ENCODE results near the gene PFN2.
"Not testable (repeated sequence)": the region's sequence is repeated elsewhere in the genome, so short reads cannot be mapped to it uniquely, and the experiment has no call there.

The PFN2 gene

DNA sequence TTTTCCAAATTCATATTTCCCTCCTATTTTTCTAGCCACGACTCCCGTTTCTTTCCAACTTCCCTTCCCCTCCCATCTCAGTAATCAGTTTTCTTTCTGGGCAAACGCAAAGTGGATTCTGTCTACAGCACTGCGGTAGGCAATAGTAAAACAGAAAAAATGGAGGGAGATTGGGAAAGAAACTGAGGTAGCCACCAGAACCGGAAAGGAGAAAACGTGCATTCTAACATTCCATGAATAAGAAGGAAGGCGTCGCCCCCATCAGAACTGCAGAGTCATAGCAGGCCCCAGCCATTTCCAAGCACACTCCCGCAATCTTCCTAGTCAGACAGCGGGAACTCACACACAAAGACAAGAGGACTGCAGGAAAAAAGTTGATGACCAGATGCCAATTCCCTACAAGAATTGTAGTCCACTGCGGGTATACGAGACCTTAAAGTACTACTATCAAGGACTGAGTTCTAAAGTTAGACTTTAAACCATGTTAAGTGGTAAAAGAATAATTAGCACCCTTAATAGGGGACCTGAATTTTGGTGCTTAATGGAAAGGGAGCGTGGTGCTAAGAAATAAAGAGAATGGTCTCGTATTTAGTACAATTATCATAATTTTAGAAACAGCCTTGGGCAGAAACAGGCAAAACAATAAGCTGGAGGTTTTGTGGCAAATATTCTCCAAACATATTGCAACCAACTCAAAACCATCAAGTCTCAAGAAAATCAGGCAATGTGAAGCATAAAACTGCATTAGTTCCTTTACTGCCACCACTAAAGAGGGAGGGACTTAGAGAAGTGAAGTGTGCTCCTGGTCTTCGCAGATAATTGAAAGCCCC is 1.4 kb downstream of the PFN2 start:
- peak in 52 of 58 donors; percentile 2 to 78 (median 29) for DNase-seq

- no peak for DNase-seq
These were observed 2.5 kb downstream of the PFN2 start for GRCh38 chr3:149968216-149968615.

DNA sequence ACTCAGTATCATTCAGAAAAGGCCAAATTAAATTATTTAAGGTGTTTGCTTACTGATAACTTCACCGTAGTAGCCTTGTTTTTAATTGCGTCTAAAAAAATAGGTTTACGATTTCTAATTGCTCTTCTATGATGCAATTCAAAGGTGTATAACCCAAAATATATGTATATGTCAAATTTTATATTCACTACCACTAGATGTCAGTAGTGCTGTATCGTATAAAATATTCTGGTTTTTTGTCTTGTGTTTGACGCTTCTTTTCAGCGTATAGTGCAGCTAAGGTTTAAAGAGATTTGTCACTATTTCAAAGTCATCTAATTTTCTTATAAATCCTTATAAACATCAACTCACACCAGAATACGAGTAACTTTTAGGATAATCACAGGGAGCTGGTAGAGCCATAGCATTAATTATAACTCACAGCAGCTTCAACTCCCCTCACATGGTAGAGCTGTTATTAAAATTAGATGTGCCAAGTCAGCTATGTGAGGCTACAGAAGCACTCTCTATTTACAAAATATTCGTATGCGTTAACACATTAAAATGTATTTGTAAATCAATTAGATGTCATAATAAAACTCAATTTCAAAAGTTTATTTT is 3.5 kb downstream of the PFN2 start:
- DNase-seq: peak in 1 of 58 donors; percentile 3

DNA sequence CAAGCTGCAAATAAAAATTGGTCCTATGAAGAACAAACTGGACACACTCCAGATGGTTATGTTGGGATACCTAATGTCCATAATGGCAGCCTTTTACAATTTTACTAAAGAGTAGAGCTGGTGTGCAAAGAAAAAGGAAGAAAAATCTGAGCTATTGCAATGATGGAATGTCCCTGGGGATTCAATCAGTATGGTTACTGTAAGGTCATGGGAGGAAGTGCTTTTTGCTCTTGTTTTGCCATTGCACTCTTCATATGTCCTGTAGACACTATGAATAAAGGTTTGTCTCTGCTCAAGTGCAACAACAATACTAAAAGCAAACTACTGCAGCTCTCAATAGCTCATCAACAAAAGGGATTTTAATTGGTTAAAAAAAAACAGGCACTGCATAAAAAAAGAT is 5.4 kb downstream of the PFN2 start:
- no peak for DNase-seq

GRCh38 chr3:149964291-149964690 is 6.4 kb downstream of the PFN2 start:
- DNase-seq: peak in 9 of 58 donors; percentile 3 to 15 (median 5)

- no peak for DNase-seq
These were observed 7.2 kb downstream of the PFN2 start for GRCh38 chr3:149963485-149963884.

DNA sequence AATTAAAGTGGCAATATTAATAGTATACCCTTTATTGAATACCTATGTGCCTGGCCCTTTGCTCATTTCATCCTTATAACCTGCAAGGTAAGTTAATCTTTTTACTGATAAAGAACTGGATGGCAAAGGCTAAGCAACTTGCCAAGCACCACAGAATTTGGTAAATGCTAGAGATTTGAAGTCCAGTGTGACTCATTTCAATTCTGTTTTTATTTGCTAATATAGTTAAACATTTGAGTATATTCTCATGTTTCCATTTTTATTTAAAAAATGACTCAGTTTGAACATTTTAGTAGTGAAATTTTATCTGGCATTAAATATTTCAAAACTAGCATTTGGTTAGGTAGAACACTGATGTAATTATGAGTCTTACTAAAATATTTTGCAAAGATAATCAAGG is 11.3 kb downstream of the PFN2 start:
- DNase-seq: no peak

DNA sequence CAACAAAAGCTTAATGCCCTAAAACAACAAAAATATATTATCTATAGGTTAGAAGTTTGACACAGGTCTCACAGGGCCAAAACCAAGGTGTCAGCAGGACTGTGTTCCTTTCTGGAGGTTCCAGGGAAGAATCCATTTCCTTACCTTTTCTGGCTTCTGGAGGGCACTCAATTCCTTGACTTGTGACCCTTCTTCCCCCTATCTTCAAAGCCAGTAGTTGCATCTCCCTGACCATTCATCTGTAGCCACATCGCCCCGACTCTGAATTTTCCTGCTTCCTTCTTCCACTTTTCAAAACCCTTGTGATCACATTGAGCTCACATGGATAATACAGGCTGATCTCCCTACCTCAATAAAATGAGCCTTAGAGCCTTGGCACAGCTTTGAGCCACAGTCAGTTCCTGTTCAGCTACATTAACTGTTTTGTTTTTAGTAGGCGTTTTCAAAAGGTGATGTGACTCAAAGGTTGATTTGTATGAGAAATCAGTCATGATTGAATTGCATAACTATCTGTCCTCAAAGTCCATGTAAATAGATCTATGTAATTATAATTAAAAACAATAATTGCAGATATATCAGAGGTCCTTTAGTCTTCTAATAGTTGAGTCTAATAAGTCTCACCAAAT is 12.4 kb downstream of the PFN2 start:
- DNase-seq: no peak

DNA sequence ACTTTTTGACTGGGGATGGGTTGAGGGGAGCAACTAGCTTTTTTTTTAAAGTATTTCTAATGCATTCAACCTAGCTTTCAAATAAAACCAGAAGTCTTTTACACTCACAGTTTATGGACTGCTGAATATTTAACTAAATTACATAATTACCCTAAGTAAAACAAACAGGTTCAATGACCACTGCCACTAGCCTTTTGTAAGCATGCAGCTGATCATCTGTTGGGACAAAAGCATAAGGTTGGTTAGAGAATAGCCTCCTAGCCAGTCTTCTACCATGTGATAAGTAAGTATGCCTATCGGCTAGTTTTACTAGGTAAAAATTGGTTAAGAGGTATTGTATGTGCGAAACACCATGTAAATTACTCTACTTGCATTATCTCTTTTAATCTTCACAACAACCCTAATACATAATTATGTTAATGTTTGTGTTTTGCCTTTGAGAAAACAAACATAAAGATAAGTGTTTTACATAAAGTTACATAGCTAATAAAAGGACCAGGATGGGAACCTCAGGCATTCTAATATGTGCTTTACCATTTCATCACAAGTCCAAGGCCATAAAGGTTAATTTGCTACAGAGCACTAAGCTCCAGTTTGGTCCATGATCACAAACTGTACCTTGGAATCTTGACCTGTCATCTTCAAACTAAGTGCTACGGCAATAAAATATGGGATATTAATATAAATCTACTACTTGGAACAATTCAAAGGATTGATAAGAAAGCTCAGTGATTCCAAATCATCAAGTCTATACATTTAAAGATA is 13.2 kb downstream of the PFN2 start:
- DNase-seq: no peak

- peak in 2 of 58 donors; percentile 3 to 30 for DNase-seq
These were observed 15.2 kb downstream of the PFN2 start for GRCh38 chr3:149955449-149955848.

DNA sequence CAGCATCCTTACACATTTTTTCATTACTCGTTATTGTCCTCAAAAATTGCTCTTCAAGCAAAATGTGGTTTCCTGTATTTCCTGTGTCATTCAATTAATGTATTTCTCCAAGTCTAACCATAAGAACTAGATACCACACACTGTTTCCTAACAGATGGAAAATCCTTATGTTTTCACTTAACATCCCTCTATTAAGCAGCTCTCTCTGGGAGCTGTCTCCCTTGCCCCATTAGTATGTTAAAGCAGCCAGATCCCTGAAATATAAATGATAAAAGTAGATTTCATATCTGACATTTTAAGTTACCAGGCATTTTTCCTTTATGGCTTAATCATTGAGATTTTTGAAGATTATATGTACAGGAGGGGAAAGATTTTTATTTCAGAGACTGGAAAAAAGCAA is 15.9 kb downstream of the PFN2 start:
- DNase-seq: no peak

DNA sequence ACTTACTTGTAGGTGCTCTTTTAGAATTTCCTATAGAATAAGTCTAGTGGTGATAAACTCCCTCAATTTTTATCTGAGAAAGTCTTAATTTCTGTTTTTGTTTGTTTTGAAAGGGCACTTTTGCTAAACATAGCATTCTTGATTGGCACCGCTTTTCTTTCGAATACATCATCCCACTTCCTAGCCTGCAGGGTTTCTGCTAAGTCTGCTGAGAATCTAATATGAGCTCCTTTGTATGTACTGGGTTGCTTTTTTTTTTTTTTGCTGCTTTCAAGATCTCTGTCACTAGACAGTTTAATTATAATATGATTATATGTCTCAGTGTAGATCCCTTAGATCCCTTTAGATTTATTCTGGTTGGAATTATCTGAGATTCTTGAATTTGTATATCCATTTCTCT is 21.5 kb downstream of the PFN2 start:
- no peak for DNase-seq

- DNase-seq: no peak
These were observed 23.5 kb downstream of the PFN2 start for GRCh38 chr3:149947231-149947630.

DNA sequence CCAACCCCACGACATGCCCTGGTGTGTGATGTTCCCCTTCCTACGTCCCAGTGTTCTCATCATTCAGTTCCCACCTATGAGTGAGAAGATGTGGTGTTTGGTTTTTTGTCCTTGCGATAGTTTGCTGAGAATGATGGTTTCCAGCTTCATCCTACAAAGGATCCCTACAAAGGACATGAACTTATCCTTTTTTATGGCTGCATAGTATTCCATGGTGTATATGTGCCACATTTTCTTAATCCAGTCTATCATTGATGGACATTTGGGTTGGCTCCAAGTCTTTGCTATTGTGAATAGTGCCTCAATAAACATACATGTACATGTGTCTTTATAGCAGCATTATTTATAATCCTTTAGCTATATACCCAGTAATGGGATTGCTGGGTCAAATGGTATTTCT is 26.7 kb downstream of the PFN2 start:
- not testable (repeated sequence) for DNase-seq

DNA sequence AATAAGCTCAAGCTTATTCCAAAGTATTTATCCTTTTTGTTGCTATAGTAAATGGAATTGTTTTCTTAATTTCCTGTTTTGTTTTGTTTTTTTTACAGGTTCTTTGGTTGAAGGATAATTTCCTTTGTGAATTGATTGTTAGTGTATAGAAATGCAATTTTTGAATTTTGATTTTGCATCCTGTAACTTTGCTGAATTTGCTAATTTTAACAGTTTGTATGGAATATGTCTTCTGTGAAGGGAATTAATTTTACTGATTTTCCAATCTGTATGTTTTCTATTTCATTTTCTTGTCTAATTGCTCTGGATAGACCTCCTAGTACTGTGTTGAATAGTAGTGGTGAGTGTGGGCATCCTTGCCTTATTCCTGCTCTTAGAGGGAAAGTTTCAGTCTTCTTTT is 28.3 kb downstream of the PFN2 start:
- no peak for DNase-seq

- no peak for DNase-seq
These were observed 28.7 kb downstream of the PFN2 start for GRCh38 chr3:149941946-149942345.

- no peak for DNase-seq
These were observed 29.5 kb downstream of the PFN2 start for GRCh38 chr3:149941186-149941585.

DNA sequence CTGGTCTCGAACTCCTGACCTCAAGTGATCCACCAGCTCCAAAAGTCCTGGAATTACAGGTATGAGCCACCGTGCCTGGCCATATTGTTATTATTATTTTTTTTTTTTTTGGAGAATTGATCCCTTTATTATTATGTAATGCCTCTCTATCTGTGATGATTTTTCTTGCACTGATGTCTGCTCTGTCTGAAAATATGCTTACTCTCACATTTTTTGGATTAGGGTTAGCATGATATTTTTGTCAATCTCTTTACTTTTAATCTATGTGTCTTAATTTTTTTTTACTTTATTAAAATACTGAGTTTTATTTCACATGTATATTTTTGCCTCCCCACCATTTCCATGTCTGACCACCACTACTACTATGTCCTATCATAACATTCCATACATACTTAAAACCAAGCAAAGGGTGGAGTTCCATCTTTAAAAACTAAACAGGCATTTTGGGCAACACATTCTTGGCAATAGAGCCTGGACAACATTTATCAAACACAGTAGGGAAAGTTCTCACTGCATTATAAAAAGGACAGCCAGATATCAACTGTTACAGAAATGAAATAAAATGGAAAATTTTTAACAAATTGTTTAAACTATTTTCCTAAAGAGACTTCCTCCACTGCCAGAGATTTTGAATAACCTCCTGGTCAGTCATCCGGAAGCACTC is 32.2 kb downstream of the PFN2 start:
- DNase-seq: not testable (repeated sequence)

DNA sequence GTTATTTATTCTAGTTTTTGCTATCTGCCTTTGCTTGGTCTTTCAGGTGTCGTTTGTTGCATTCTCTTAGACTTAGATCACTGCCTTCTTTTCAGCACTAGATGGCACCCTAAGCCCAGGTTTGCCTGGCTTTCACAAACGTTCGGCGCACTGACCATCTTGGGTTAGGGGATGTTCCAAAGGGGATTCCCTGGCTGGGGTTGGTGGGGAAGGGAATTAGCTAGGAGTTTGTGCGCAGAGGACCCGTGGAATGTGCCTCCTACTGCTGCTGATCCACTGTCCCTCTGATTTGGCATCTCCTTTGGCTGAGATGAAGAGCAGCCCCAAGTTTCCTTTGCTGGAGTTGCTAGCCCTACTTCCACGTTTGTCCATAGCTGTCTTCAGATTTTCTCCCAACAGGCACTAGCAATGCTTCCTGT is 33.9 kb downstream of the PFN2 start:
- DNase-seq: peak in 16 of 58 donors; percentile 1 to 31 (median 5)

GRCh38 chr3:149934524-149934923 is 36.2 kb downstream of the PFN2 start:
- DNase-seq: no peak

- DNase-seq: no peak
These were observed 36.8 kb downstream of the PFN2 start for GRCh38 chr3:149933858-149934257.

All from anterior cingulate cortex (tissue), 58 donors.